Endothelial cell of umbilical vein (primary cell): ENCODE results near the gene PRR19. TPM values are rescaled to one million over a fixed set of nuclear protein-coding genes. Genes with fewer than 3 reads are reported as not detected.

Experiments
- BruUV-seq: library from RNA; stranded (reverse); fragments of 400-500 nt; replicated peaks from 2 replicates; lab custom pipeline; 2021; lab: Mats Ljungman, UMichigan
- CTCF ChIA-PET: fragments of 300-600, 350-600 bp; sonication (Branson Sonifier 250); formaldehyde crosslinking; loops from one replicate; lab custom pipeline; 2021; ENCODE audit warnings: antibody characterized with exemption, inconsistent platforms; lab: Charles Lee
- POLR2A ChIA-PET: fragments of 300-600, 350-600 bp; sonication (Branson Sonifier 250); formaldehyde crosslinking; loops from one replicate; lab custom pipeline; 2021; ENCODE audit warnings: antibody characterized with exemption, inconsistent platforms; lab: Charles Lee
- DNase-seq: peaks from one replicate; pipeline ENCODE4 v3.0.0-alpha.2; 2011; ENCODE audit warnings: low read depth, low spot score
- FAIRE-seq: peaks from 2 replicates; lab custom pipeline; 2011; peaks lifted over from hg19 to GRCh38; lab: Jason Lieb, UNC
- H2AFZ ChIP-seq: 2 replicates; pipeline ENCODE4 v1.6.0; 2012; ENCODE audit warnings: low read depth, low read length, control low read depth, inconsistent platforms
- H3K27ac ChIP-seq: 2 replicates; pipeline ENCODE4 v1.5.1; 2011; ENCODE audit warnings: low read depth, mild to moderate bottlenecking, control low read depth, low read length, moderate library complexity; ENCODE audit not compliant: insufficient read depth
- H3K27me3 ChIP-seq, 2 experiments: 2 replicates each; pipeline versions ENCODE4 v1.6.0 to v1.6.1; 2011; ENCODE audit warnings: low read length in 2 of 2, mixed read lengths in 1 of 2; ENCODE audit not compliant: control insufficient read depth in 2 of 2, insufficient read depth in 2 of 2
- H3K36me3 ChIP-seq, 2 experiments: 2 replicates in 1 of 2; 3 replicates in 1 of 2; pipeline ENCODE4 v1.5.1; 2011; ENCODE audit warnings: low read length in 2 of 2, mild to moderate bottlenecking in 1 of 2, moderate library complexity in 1 of 2; ENCODE audit not compliant: control insufficient read depth in 2 of 2, insufficient read depth in 2 of 2; ENCODE audit errors: extremely low read depth in 1 of 2
- H3K4me1 ChIP-seq: 3 replicates; pipeline ENCODE4 v1.5.1; 2011; ENCODE audit warnings: mild to moderate bottlenecking, low read length; ENCODE audit not compliant: control insufficient read depth, insufficient read depth; ENCODE audit errors: extremely low read depth
- H3K4me2 ChIP-seq: 2 replicates; pipeline ENCODE4 v1.6.1; 2011; ENCODE audit warnings: low read length, control low read depth, mixed read lengths; ENCODE audit not compliant: insufficient read depth
- H3K4me3 ChIP-seq, 3 experiments: fragments of 200-600 bp in 1 of 3; sonication (generic), shearing (Covaris generic) in 1 of 3; replicated peaks in 1 of 3; 2 replicates each; pipeline ENCODE4 v1.5.1; 2011 to 2016; ENCODE audit warnings: control low read depth in 3 of 3, low read length in 3 of 3, mild to moderate bottlenecking in 2 of 3, inconsistent platforms in 1 of 3, low read depth in 1 of 3, moderate library complexity in 1 of 3; ENCODE audit not compliant: insufficient read depth in 1 of 3
- H3K79me2 ChIP-seq: 2 replicates; pipeline ENCODE4 v1.6.0; 2012; ENCODE audit warnings: low read length, inconsistent platforms; ENCODE audit not compliant: control insufficient read depth, insufficient read depth
- H3K9ac ChIP-seq: replicated peaks from 2 replicates; pipeline ENCODE3; 2011; ENCODE audit warnings: low read length, control low read depth; ENCODE audit not compliant: insufficient read depth; ENCODE audit errors: extremely low read depth
- H3K9me1 ChIP-seq: replicated peaks from 3 replicates; pipeline ENCODE4 v1.6.0; 2011; ENCODE audit warnings: mild to moderate bottlenecking, low read length; ENCODE audit not compliant: control insufficient read depth, insufficient read depth; ENCODE audit errors: extremely low read depth
- H3K9me3 ChIP-seq: replicated peaks from 2 replicates; pipeline ENCODE4 v1.5.1; 2012; ENCODE audit warnings: low read length, inconsistent platforms; ENCODE audit not compliant: control insufficient read depth, insufficient read depth
- H4K20me1 ChIP-seq: replicated peaks from 2 replicates; pipeline ENCODE3; 2011; ENCODE audit warnings: mild to moderate bottlenecking, low read length; ENCODE audit not compliant: control insufficient read depth, insufficient read depth; ENCODE audit errors: extremely low read depth
- EZH2 ChIP-seq: IDR thresholded peaks from 2 replicates; pipeline ENCODE4 v1.6.1; 2012; ENCODE audit warnings: borderline replicate concordance, low read depth, mild to moderate bottlenecking, moderate library complexity, low read length, inconsistent platforms; ENCODE audit not compliant: severe bottlenecking
- FOS ChIP-seq: IDR thresholded peaks from 2 replicates; pipeline ENCODE4 v1.6.1; 2011; ENCODE audit warnings: mild to moderate bottlenecking, low read length, moderate library complexity, borderline replicate concordance; ENCODE audit not compliant: insufficient read depth
- GATA2 ChIP-seq: IDR thresholded peaks from 2 replicates; pipeline ENCODE4 v1.7.0; 2011; ENCODE audit warnings: low read depth, mild to moderate bottlenecking, moderate library complexity, mixed read lengths, low read length; ENCODE audit not compliant: insufficient read length, insufficient read depth
- JUN ChIP-seq: IDR thresholded peaks from 2 replicates; pipeline ENCODE4 v1.6.1; 2011; ENCODE audit warnings: borderline replicate concordance, low read depth; ENCODE audit not compliant: insufficient read length, insufficient read depth
- MAX ChIP-seq: IDR thresholded peaks from 2 replicates; pipeline ENCODE4 v1.6.1; 2011; ENCODE audit not compliant: insufficient read depth, insufficient read length
- MYC ChIP-seq: IDR thresholded peaks from one replicate; pipeline ENCODE4 v1.6.1; 2011; ENCODE audit warnings: mild to moderate bottlenecking, low read depth, low read length
- POLR2A ChIP-seq: IDR thresholded peaks from 2 replicates; pipeline ENCODE4 v1.6.1; 2012; ENCODE audit warnings: low read depth, mild to moderate bottlenecking, control low read depth, low read length
- POLR2AphosphoS5 ChIP-seq: IDR thresholded peaks from 2 replicates; pipeline ENCODE4 v1.6.1; 2012; ENCODE audit warnings: low read depth, mild to moderate bottlenecking, control low read depth, low read length, moderate library complexity; ENCODE audit not compliant: insufficient read depth
- dilution Hi-C: fragments of 300-500 bp; cut with MboI; formaldehyde crosslinking; loops from one replicate; pipeline ENCODE4 v1.15.0; 2019; ENCODE audit warnings: low sequenced_read_pairs; ENCODE audit not compliant: extremely low pct_ligation_motif_present
- intact Hi-C: fragments of 100-400 bp; cut with micrococcal nuclease; formaldehyde crosslinking; loops from one replicate; pipeline ENCODE4 v1.10.0; 2022
- polyA plus RNA-seq, 4 experiments: library from polyadenylated mRNA; depleted of rRNA in 3 of 4; stranded (reverse) in 3 of 4; unstranded in 1 of 4; fragments of >200 nt; gene quantifications; 2 replicates each; pipeline versions ENCODE4 v1.2.1 to v1.2.3, GENCODE V29; 2011 to 2012; ENCODE audit warnings: missing spikeins in 1 of 4
- total RNA-seq: library from RNA; stranded (reverse); gene quantifications from 2 replicates; pipeline ENCODE4 v1.2.3, GENCODE V29; 2021
- TF ChIP-seq, protein P1 (sequence below), 2 donors: IDR thresholded peaks; 1 replicate in 1 of 2; 2 replicates in 1 of 2; pipeline ENCODE4 v1.5.1; 2011; ENCODE audit warnings: low read length in 2 of 2, mild to moderate bottlenecking in 2 of 2, moderate library complexity in 2 of 2, control low read depth in 1 of 2, inconsistent platforms in 1 of 2, low read depth in 1 of 2; ENCODE audit not compliant: insufficient read depth in 1 of 2; ENCODE audit errors: extremely low read depth in 1 of 2

Gene PRR19
- total and polyA plus RNA-seq, 2 donors (not counting 3 experiments of a cell fraction or from before 2014, with no cell fraction given): 1.0 to 1.4 TPM

GRCh38 chr19:42272535-42272897, 29.4 kb upstream of the PRR19 start:
- H3K36me3 ChIP-seq: peaks cover 12 to 28% of the 10 kb centered on the region in 2 experiments
- H3K9ac ChIP-seq: no peak overlapping the region
- dilution Hi-C loops: no loop called here
- no TSS peak for BruUV-seq
- peaks cover 28% of the 10 kb centered on the region for H3K4me1 ChIP-seq
- ChIA-PET CTCF (interaction anchor here (3.6 kb wide), 1 partner anchor 26 kb away, joined by 23 read pairs; no protein-coding TSS in a partner anchor), POLR2A (no interaction called here)
- H3K4me2 ChIP-seq: no peak overlapping the region
- DNase-seq: no peak
- H3K9me1 ChIP-seq: no peaks in the 10 kb centered on the region
- H3K4me3 ChIP-seq: no peak overlapping the region
- FAIRE-seq: no peak
- peaks cover 44% of the 10 kb centered on the region for H3K79me2 ChIP-seq
- intact Hi-C loops: no loop called here
- H4K20me1 ChIP-seq: no peaks in the 10 kb centered on the region
- no peaks in the 10 kb centered on the region for H3K27me3 ChIP-seq
- H3K9me3 ChIP-seq: no peaks in the 10 kb centered on the region
- TF ChIP-seq MAX: no peak
- TF ChIP-seq MYC: no peak
- TF ChIP-seq EZH2: no peak
- no peak for TF ChIP-seq JUN
- no peak for TF ChIP-seq POLR2AphosphoS5
- TF ChIP-seq, protein P1, sequence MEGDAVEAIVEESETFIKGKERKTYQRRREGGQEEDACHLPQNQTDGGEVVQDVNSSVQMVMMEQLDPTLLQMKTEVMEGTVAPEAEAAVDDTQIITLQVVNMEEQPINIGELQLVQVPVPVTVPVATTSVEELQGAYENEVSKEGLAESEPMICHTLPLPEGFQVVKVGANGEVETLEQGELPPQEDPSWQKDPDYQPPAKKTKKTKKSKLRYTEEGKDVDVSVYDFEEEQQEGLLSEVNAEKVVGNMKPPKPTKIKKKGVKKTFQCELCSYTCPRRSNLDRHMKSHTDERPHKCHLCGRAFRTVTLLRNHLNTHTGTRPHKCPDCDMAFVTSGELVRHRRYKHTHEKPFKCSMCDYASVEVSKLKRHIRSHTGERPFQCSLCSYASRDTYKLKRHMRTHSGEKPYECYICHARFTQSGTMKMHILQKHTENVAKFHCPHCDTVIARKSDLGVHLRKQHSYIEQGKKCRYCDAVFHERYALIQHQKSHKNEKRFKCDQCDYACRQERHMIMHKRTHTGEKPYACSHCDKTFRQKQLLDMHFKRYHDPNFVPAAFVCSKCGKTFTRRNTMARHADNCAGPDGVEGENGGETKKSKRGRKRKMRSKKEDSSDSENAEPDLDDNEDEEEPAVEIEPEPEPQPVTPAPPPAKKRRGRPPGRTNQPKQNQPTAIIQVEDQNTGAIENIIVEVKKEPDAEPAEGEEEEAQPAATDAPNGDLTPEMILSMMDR (IDR thresholded peaks at IDR 0.05; ENCODE audit: extremely low read depth in 1 of 2, insufficient read depth in 1 of 2, low read depth in 1 of 2, low read length in 2 of 2): no peak
- no peak for TF ChIP-seq POLR2A
- no peak for TF ChIP-seq GATA2
- TF ChIP-seq FOS: no peak
- no peak overlapping the region for H3K27ac ChIP-seq
- no peak overlapping the region for H2AFZ ChIP-seq
